ENCODE results near the gene CAV2. TPM values are rescaled to one million over a fixed set of nuclear protein-coding genes. Genes with fewer than 3 reads are reported as not detected.
"Not testable (repeated sequence)": the region's sequence is repeated elsewhere in the genome, so short reads cannot be mapped to it uniquely, and the experiment has no call there.

Gene CAV2
- total RNA-seq, 3 donors from 2014 or later, result 0.16 to 0.24 TPM; not detected in 1

DNA sequence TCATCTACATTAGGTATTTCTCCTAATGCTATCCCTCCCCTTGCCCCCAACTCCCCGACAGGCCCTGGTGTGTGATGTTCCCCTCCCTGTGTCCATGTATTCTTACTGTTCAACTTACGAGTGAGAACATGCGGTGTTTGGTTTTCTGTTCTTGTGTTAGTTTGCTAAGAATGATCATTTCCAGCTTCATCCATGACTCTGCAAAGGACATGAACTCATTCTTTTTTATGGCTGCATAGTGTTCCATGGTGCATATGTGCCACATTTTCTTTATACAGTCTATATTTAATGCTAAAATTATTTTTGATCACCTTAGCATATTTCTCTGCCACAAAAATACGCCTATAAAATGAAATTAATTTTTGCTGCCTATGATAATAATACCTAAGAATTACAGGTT lies 15.1 kb upstream of the CAV2 start:
- not testable (repeated sequence) for H3K4me3 Mint-ChIP-seq; DNase-seq; ATAC-seq; H3K9me3 Mint-ChIP-seq; H3K4me1 Mint-ChIP-seq (ENCODE audit: low read depth); H3K36me3 Mint-ChIP-seq (ENCODE audit: insufficient read depth)
- H3K27me3 Mint-ChIP-seq (ENCODE audit: low read depth), result peaks cover 21% of the 10 kb centered on the region

DNA sequence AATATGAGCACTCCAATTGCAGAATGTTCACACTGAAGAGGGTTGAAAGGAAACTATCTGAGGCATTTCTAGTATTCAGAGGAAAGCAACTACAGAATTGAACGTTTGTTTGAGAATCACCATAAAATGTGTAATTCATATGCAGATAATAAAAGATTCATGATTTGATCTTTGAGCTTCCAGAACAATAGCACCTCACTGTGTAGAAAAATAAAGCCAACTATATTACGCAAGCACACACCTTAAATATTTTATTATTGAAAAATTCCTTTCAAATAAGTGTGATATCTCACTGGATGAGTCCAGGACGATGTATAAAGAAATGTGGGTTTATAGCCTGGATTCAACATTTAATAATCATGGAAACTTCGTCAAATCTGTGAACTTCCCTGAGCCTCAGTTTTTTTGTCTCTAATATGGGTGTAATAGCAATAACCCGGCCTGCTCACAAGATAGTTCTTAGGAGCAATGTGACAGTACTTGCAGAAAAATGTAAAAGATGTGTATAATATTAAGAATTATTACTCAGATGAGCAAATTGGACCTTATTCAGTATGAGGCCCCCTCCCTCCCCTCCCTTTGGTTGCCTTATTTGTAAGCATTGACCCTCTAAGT lies 11.5 kb upstream of the CAV2 start:
- ATAC-seq, result no peak
- Mint-ChIP-seq H3K9me3 (no peaks in the 10 kb centered on the region), H3K4me1 (ENCODE audit: low read depth) (no peaks in the 10 kb centered on the region), H3K36me3 (ENCODE audit: insufficient read depth) (no peaks in the 10 kb centered on the region), H3K4me3 (no peak overlapping the region), H3K27me3 (ENCODE audit: low read depth) (peaks cover 32% of the 10 kb centered on the region)
- no peak for DNase-seq

DNA sequence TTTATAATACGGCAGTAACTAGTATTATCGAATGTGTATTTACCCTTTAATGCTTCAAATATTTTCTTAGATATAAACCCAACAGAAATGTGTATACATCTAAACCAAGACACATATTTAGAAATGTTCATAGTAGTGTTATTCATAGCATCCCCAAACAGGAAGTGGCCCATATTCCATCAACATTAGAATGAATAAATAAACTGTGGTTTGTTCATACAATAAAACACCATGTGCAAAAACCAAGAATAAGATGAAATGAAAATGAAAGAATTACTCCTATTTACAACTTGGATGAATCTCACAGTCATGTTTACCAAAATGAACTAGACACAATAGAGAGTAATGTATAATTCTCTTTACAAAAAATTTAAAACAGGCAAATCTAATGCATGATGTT lies 9.2 kb upstream of the CAV2 start:
- DNase-seq, result no peak
- H3K4me3 Mint-ChIP-seq, result no peak overlapping the region
- H3K9me3 Mint-ChIP-seq, result no peaks in the 10 kb centered on the region
- H3K4me1 Mint-ChIP-seq (ENCODE audit: low read depth), result no peaks in the 10 kb centered on the region
- ATAC-seq, result no peak
- peaks cover 24% of the 10 kb centered on the region for H3K27me3 Mint-ChIP-seq (ENCODE audit: low read depth)
- no peaks in the 10 kb centered on the region for H3K36me3 Mint-ChIP-seq (ENCODE audit: insufficient read depth)

DNA sequence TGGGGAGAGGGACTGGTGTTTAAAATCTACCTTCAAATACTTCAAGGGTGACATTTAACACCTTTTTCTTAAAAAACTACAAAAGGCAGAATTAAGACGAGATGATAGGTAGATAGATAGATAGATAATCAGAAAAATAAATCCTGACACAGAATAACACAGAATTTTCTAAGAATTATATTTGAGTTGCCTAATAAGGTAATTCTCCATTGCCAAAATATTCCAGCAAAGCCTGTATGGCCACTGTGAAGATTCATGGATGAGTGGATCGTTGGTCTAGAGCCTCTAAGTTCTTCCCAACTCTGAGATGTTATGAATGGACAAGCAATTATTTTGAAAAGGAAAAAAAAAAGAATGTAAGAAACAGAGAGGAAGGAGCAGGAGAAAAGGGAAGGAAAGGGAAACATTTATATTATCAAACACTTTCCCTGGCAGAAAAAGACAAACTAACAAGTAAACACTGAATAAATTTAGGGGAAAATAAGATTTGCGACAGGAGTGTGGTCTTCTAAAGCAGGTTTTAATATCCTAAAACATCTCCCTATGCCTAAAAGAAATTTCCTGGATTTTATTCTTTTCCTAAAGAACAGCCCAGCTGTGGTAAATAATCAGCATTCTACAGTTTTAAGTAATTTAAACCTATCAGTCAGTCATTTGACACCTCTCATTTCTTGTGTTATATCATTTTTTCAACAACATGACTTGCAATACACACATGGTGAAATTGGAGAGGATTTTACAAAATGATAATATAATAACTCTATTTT lies 7.5 kb upstream of the CAV2 start:
- H3K4me1 Mint-ChIP-seq (ENCODE audit: low read depth), result no peaks in the 10 kb centered on the region
- no peaks in the 10 kb centered on the region for H3K36me3 Mint-ChIP-seq (ENCODE audit: insufficient read depth)
- DNase-seq (no peak), ATAC-seq (no peak)
- peaks cover 18% of the 10 kb centered on the region for H3K27me3 Mint-ChIP-seq (ENCODE audit: low read depth)
- no peaks in the 10 kb centered on the region for H3K9me3 Mint-ChIP-seq
- H3K4me3 Mint-ChIP-seq, result no peak overlapping the region

DNA sequence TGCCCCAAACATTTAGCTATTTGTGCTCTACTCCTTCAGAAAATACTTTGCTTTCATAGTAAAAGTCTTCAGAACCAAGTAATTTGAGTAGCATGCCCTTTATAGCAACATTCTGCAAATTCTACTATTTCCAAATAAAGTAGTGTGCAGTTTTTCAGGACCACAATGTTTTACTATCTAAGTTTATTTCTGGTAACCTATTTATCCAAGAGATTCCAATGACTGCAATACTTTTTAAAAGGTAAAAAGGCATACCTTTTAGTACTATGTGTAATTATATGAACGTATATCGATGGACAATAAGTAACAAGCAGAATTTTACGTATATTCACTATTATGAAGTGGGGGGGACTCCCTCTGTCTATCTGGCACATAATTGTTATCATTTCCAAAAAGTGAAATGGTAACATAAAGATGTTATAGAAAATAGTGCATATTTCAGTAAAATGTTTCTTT lies 6.9 kb upstream of the CAV2 start:
- ATAC-seq (no peak), DNase-seq (no peak)
- H3K27me3 Mint-ChIP-seq (ENCODE audit: low read depth), result peaks cover 16% of the 10 kb centered on the region
- no peaks in the 10 kb centered on the region for H3K36me3 Mint-ChIP-seq (ENCODE audit: insufficient read depth)
- no peak overlapping the region for H3K4me3 Mint-ChIP-seq
- no peaks in the 10 kb centered on the region for H3K4me1 Mint-ChIP-seq (ENCODE audit: low read depth)
- no peaks in the 10 kb centered on the region for H3K9me3 Mint-ChIP-seq

DNA sequence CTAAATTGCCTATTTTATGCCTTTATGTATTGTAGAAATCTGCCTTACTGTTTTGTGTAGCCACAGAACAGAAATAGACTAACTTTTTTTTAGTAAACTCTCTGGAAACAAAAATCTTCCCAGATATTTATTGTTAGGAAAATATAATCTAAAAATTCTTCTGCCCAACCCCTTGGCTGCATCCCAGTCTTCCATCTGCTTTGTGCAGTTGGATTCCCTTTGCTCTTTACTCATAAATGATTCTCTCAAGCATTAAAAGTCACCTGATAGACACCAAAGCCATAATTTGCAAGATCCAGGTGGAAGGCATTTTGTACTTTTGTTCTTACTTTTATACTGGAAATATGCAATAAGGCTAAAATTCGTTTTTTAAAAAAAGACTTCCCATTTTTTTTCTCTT lies 6.1 kb upstream of the CAV2 start:
- DNase-seq (no peak), ATAC-seq (no peak)
- H3K36me3 Mint-ChIP-seq (ENCODE audit: insufficient read depth), result no peaks in the 10 kb centered on the region
- no peaks in the 10 kb centered on the region for H3K4me1 Mint-ChIP-seq (ENCODE audit: low read depth)
- peaks cover 20% of the 10 kb centered on the region for H3K27me3 Mint-ChIP-seq (ENCODE audit: low read depth)
- H3K4me3 Mint-ChIP-seq, result no peak overlapping the region
- no peaks in the 10 kb centered on the region for H3K9me3 Mint-ChIP-seq

DNA sequence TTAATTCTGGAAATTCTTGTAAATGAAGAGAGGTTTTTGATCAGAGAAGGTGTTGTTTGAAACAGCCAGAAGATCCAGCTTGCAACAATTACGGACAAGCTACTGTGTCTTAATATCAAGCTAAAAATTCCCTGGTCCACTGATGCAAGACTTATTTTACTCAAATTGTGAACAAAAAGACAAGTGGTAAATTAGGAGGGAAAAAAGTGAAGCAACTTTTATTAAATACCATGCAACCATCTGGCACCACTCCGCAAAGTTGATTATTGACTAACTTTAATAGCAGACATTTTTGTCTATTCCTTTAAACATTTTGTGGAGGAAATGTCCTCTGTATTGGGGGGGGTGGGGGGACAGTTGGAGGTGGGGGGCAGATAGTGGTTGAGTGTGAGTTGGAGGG lies 5.1 kb upstream of the CAV2 start:
- no peaks in the 10 kb centered on the region for H3K9me3 Mint-ChIP-seq
- peaks cover 28% of the 10 kb centered on the region for H3K27me3 Mint-ChIP-seq (ENCODE audit: low read depth)
- no peak overlapping the region for H3K4me3 Mint-ChIP-seq
- ATAC-seq (no peak), DNase-seq (no peak)
- H3K36me3 Mint-ChIP-seq (ENCODE audit: insufficient read depth), result no peaks in the 10 kb centered on the region
- peaks cover 1% of the 10 kb centered on the region for H3K4me1 Mint-ChIP-seq (ENCODE audit: low read depth)

DNA sequence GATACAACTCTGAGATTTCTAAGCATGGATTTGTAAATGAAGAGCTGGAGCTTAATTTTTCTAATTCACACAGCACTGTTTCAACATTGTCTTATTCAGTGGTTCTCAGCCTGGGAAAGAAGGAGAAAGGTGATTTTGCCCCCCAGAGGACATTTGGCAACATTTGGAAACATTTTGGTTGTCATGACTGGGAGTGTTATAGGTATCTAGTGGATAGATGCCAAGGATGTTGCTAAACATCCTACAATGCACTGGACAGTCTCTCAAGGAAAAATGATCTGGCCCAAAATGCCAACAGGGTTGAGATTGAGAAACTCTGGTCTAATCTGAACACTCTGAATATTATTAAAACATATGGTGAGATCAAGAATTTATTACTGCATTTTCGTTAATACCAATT lies 3.8 kb upstream of the CAV2 start:
- H3K4me3 Mint-ChIP-seq, result no peak overlapping the region
- no peaks in the 10 kb centered on the region for H3K36me3 Mint-ChIP-seq (ENCODE audit: insufficient read depth)

DNA sequence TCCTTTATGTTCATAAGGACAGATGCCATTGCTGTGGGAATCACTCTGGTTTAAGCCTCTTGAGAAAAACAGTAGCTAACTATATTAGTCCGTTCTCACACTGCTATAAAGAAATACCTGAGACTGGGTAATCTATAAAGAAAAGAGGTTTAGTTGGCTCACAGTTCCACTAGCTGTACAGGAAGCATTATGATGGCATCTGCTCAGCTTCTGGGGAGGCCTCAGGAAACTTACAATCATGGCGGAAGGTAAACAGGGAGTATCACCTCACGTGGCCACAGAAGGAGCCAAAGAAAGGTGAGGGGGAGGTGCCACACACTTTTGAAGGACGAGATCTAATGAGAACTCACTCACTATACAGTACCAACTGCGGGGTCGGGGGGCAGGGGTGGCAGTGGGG lies 2.9 kb upstream of the CAV2 start:
- no peaks in the 10 kb centered on the region for H3K9me3 Mint-ChIP-seq
- no peak for DNase-seq
- H3K4me1 Mint-ChIP-seq (ENCODE audit: low read depth), result peaks cover 11% of the 10 kb centered on the region
- ATAC-seq, result no peak
- no peak overlapping the region for H3K4me3 Mint-ChIP-seq
- H3K36me3 Mint-ChIP-seq (ENCODE audit: insufficient read depth), result no peaks in the 10 kb centered on the region
- peaks cover 36% of the 10 kb centered on the region for H3K27me3 Mint-ChIP-seq (ENCODE audit: low read depth)

More for the DNA sequence above, 3.8 kb upstream of the CAV2 start:
- Mint-ChIP-seq H3K9me3 (no peaks in the 10 kb centered on the region), H3K27me3 (ENCODE audit: low read depth) (peaks cover 31% of the 10 kb centered on the region), H3K4me1 (ENCODE audit: low read depth) (peaks cover 9% of the 10 kb centered on the region)
- ATAC-seq (no peak), DNase-seq (no peak)

DNA sequence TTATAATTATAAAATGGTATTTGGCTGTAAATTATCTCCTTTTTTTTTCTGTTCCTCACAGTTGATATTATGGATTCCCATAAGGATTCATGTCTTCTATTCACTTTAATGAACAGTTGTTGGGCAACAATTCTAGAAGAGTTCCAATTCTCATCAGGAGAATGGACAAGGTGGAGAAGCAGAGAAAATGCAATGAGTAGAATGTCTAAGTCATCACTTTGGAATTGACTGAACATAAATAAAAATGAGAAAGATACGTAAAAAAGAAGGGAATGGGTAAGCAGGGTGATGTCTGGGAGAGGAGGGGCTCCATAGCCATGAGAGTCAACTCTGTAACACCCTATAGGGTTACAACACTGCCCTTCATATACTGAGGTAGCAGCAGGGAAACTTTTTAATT lies 1.8 kb upstream of the CAV2 start:
- ATAC-seq (no peak), DNase-seq (no peak)
- no peaks in the 10 kb centered on the region for H3K9me3 Mint-ChIP-seq
- peaks cover 36% of the 10 kb centered on the region for H3K27me3 Mint-ChIP-seq (ENCODE audit: low read depth)
- H3K36me3 Mint-ChIP-seq (ENCODE audit: insufficient read depth), result no peaks in the 10 kb centered on the region
- H3K4me1 Mint-ChIP-seq (ENCODE audit: low read depth), result peaks cover 11% of the 10 kb centered on the region
- no peak overlapping the region for H3K4me3 Mint-ChIP-seq

DNA sequence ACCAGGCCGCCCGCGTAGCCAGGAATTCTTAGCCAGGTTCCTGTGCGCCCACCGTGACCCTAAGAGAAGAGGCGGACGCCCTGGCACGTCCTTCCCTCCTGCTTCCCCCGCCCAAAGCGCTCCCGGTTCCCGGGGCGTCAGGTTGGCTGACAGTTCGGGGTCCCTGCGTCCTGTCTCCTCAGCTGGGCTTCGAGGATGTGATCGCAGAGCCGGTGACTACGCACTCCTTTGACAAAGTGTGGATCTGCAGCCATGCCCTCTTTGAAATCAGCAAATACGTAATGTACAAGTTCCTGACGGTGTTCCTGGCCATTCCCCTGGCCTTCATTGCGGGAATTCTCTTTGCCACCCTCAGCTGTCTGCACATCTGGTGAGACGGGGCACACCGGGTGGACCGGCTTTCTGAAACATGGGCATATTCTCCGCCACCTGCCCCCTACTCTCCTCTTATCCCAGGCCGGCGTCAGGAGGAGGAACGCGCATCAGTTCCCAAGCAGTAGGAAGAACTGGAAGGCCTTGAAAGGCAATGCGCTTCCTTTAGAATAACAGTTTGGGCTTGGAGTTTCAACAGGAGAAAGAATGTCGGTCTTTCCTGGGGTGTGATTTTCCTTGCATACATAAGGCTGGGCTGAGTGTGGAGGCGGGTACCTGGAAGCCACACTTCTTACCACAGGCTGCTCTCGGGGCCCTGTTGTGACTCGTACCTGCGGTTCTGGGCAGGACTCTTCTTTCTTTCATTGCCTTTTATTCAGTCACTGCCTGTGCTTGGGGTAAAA lies 728 bp downstream of the CAV2 start:
- peaks cover 42% of the 10 kb centered on the region for H3K27me3 Mint-ChIP-seq (ENCODE audit: low read depth)
- H3K4me3 Mint-ChIP-seq, result peak overlapping the region; percentile 70
- DNase-seq (no peak), ATAC-seq (peak; percentile 84 to 92)
- peaks cover 11% of the 10 kb centered on the region for H3K4me1 Mint-ChIP-seq (ENCODE audit: low read depth)
- no peaks in the 10 kb centered on the region for H3K9me3 Mint-ChIP-seq
- H3K36me3 Mint-ChIP-seq (ENCODE audit: insufficient read depth), result no peaks in the 10 kb centered on the region

DNA sequence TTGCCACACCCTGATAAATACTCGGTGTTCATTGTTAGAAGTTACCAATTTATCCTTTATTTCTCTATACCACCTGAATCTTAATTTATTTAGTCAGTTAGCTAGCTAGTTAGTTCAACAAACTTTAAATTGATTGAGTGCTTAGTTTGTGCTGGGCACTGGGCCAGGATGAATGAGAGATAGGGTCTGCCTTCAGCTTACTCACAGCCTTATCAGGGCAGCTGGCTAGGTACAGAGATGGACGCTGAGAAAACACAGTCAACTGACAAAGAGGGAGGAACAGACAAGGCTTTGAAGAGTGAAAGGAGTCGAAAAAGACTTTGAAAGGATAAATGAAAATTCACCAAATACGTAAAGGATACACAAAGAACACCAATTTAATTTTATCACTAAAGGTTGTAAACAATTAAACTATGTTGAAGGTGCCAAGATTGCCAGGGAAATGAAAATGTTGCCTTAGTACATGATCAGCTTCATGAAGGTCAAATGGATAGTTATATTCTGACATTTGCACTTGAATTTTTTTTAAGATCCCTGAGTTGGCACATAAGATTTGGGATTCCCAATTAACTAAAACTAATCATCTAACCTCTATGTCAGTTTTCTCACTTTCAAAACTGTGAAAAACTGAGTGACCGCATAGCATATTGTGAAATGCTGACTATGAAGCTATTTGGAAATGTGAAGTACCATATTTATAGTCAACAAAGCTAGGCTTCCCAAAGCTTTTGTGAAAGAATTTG lies 2.1 kb downstream of the CAV2 start:
- DNase-seq (no peak), ATAC-seq (no peak)
- Mint-ChIP-seq H3K4me1 (ENCODE audit: low read depth) (peaks cover 11% of the 10 kb centered on the region), H3K36me3 (ENCODE audit: insufficient read depth) (no peaks in the 10 kb centered on the region), H3K27me3 (ENCODE audit: low read depth) (peaks cover 41% of the 10 kb centered on the region), H3K4me3 (no peak overlapping the region), H3K9me3 (no peaks in the 10 kb centered on the region)

DNA sequence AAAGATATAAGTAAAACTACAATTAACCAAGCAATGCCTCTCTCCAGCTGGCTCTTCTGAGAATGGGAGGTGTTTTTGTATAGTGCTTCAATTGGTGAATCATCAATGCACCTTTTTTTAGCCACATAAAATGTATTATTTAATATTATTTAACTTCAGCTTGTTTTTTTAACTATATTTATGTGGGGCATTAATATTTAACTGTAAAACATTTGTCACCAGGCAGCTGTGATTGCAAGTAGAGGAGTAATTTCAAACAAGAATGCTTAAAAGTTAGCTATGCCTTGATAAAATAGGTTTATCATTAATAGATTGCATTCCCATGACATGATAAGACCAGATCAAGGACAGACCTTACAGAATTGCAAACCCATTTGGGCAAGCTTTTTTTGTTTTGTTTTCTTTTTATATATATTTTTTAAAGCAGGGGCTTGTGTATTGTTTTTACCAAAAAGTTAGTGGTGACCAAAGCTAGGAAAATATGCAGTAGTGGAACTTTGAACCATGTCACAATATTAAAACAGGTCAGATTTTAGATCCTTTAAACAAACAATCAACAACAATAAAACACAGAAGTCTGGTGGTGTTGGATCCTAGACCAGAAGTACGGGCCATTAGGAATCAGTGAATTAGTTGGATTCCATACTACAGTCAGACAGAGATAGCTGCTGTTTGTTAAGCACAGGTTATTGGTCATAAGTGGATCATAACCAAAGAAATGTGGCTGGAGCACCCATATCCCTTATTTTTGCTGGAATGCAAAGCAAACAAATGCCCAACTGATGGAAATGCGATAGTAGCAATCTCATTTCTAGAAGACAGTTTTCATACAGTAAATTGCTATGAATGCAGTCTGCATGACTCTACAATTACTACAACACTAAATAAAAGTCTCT lies 2.9 kb downstream of the CAV2 start:
- H3K36me3 Mint-ChIP-seq (ENCODE audit: insufficient read depth), result no peaks in the 10 kb centered on the region
- no peak for ATAC-seq
- peaks cover 42% of the 10 kb centered on the region for H3K27me3 Mint-ChIP-seq (ENCODE audit: low read depth)
- no peak overlapping the region for H3K4me3 Mint-ChIP-seq
- no peak for DNase-seq
- H3K4me1 Mint-ChIP-seq (ENCODE audit: low read depth), result peaks cover 11% of the 10 kb centered on the region
- H3K9me3 Mint-ChIP-seq, result no peaks in the 10 kb centered on the region
